HepG2 (cell line): ENCODE measurements around the gene TBC1D1. TPM values are rescaled to one million over a fixed set of nuclear protein-coding genes. Genes with fewer than 3 reads are reported as not detected.

Experiments used
- BRD4 ChIP-seq: sonication (generic); formaldehyde crosslinking; IDR thresholded peaks from 2 replicates; pipeline ENCODE4 v1.4.0; 2020; ENCODE audit warnings: missing genetic modification reagents
- CENPBD1 ChIP-seq: sonication (generic); formaldehyde crosslinking; IDR thresholded peaks from 2 replicates; pipeline ENCODE4 v1.8.0; 2022; ENCODE audit warnings: missing genetic modification reagents, low read depth, mild to moderate bottlenecking, borderline replicate concordance
- CERS6 ChIP-seq: sonication (generic); formaldehyde crosslinking; IDR thresholded peaks from 2 replicates; pipeline ENCODE4 v1.5.0; 2020; ENCODE audit warnings: missing genetic modification reagents
- HDAC6 ChIP-seq: fragments of 200-600 bp; sonication (generic); IDR thresholded peaks from 2 replicates; pipeline ENCODE4 v1.7.0; 2017; ENCODE audit warnings: mild to moderate bottlenecking, antibody characterized with exemption, low read length, low read depth
- MED8 ChIP-seq: sonication (generic); formaldehyde crosslinking; IDR thresholded peaks from 2 replicates; pipeline ENCODE4 v1.8.1; 2023; ENCODE audit warnings: mild to moderate bottlenecking, missing genetic modification reagents; ENCODE audit not compliant: insufficient replicate concordance
- MTA1 ChIP-seq: sonication (generic); formaldehyde crosslinking; IDR thresholded peaks from 2 replicates; pipeline ENCODE4 v1.4.0; 2020; ENCODE audit warnings: missing genetic modification reagents, mild to moderate bottlenecking, borderline replicate concordance
- MTERF4 ChIP-seq: sonication (generic); formaldehyde crosslinking; IDR thresholded peaks from 2 replicates; pipeline ENCODE4 v1.8.0; 2023; ENCODE audit warnings: mild to moderate bottlenecking, missing genetic modification reagents
- NR2F2 ChIP-seq: IDR thresholded peaks from 2 replicates; pipeline ENCODE4 v1.6.1; 2012; ENCODE audit warnings: low read depth, inconsistent platforms, borderline replicate concordance
- PHF8 ChIP-seq: sonication (generic); formaldehyde crosslinking; IDR thresholded peaks from 2 replicates; pipeline ENCODE4 v1.5.0; 2020; ENCODE audit warnings: missing genetic modification reagents
- TCF12 ChIP-seq, 2 experiments: fragments of 450-650 bp in 1 of 2; sonication (generic) in 1 of 2; formaldehyde crosslinking in 1 of 2; IDR thresholded peaks; 2 replicates each; pipeline versions ENCODE4 v1.6.1 to v1.8.0; 2017 to 2022; ENCODE audit warnings: antibody characterized with exemption in 1 of 2, mild to moderate bottlenecking in 1 of 2, missing genetic modification reagents in 1 of 2, moderate library complexity in 1 of 2
- UBTF ChIP-seq: sonication (generic); formaldehyde crosslinking; IDR thresholded peaks from 2 replicates; pipeline ENCODE4 v1.4.0; 2020; ENCODE audit warnings: mild to moderate bottlenecking, missing genetic modification reagents
- ZBTB21 ChIP-seq: sonication (generic); formaldehyde crosslinking; IDR thresholded peaks from 2 replicates; pipeline ENCODE4 v1.4.0; 2020; ENCODE audit warnings: missing genetic modification reagents
- ZFP37 ChIP-seq: sonication (generic); formaldehyde crosslinking; IDR thresholded peaks from 2 replicates; pipeline ENCODE4 v1.4.0; 2020; ENCODE audit warnings: missing genetic modification reagents, borderline replicate concordance
- ZFX ChIP-seq: sonication (generic); formaldehyde crosslinking; IDR thresholded peaks from 2 replicates; pipeline ENCODE4 v1.4.0; 2020; ENCODE audit warnings: mild to moderate bottlenecking, low read depth, missing genetic modification reagents, moderate library complexity
- ZMYM4 ChIP-seq: sonication (generic); formaldehyde crosslinking; IDR thresholded peaks from 2 replicates; pipeline ENCODE4 v1.8.1; 2023; ENCODE audit warnings: mild to moderate bottlenecking, missing genetic modification reagents
- ZNF350 ChIP-seq: sonication (generic); formaldehyde crosslinking; IDR thresholded peaks from 2 replicates; pipeline ENCODE4 v1.4.0; 2020; ENCODE audit warnings: mild to moderate bottlenecking, low read depth, missing genetic modification reagents, borderline replicate concordance
- ZNF687 ChIP-seq: sonication (generic); formaldehyde crosslinking; IDR thresholded peaks from 2 replicates; pipeline ENCODE4 v1.5.1; 2020; ENCODE audit warnings: mild to moderate bottlenecking, missing genetic modification reagents, moderate library complexity
- ZSCAN31 ChIP-seq: sonication (generic); formaldehyde crosslinking; IDR thresholded peaks from 2 replicates; pipeline ENCODE4 v1.5.0; 2020; ENCODE audit warnings: low read depth, mild to moderate bottlenecking, missing genetic modification reagents
- polyA plus RNA-seq, 8 experiments: library from polyadenylated mRNA; depleted of rRNA in 3 of 8; stranded (reverse) in 7 of 8; unstranded in 1 of 8; fragments of >200 nt; fragmentation: Illumina TruSeq in 4 of 8; extraction: Trizol in 4 of 8; gene quantifications; 2 replicates each; pipeline versions ENCODE4 v1.2.1 to v1.2.3, GENCODE V29; 2011 to 2016; ENCODE audit warnings: low read depth in 4 of 8, missing spikeins in 1 of 8, mixed read lengths in 1 of 8; ENCODE audit not compliant: insufficient read depth in 1 of 8
- total RNA-seq, 5 experiments: library from RNA; depleted of rRNA; stranded (reverse); fragments of >200 nt; fragmentation: Illumina TruSeq; extraction: Trizol; gene quantifications; 2 replicates each; pipeline ENCODE4 v1.2.3, GENCODE V29; 2016; ENCODE audit warnings: low read depth in 1 of 5

The TBC1D1 gene
- total and polyA plus RNA-seq, 2 of the 13 experiments (the other 11 are each of a cell fraction or from before 2014, with no cell fraction given), result 37.3 to 62.8 TPM

- TF ChIP-seq ZFP37, result no peak
- TF ChIP-seq UBTF (CRISPR knock-in tag), result peak; percentile 54; the same call in 1 of the 2 replicates
- TF ChIP-seq MTA1 (CRISPR knock-in tag), result no peak
- TF ChIP-seq CERS6 (CRISPR knock-in tag), result no peak
- peak; percentile 91 for TF ChIP-seq ZNF687 (CRISPR knock-in tag)
- TF ChIP-seq ZBTB21 (CRISPR knock-in tag), result peak; percentile 82
- TF ChIP-seq NR2F2, result peak; percentile 34; the same call in 1 of the 2 replicates
- no peak for TF ChIP-seq MTERF4 (CRISPR knock-in tag)
- TF ChIP-seq MED8 (CRISPR knock-in tag), result peak; percentile 87
- TF ChIP-seq BRD4, result peak; percentile 93
- peak; percentile 85 for TF ChIP-seq ZFX (CRISPR knock-in tag)
- 0 out of 2 replicates have a peak, but pooled peaks have one; percentile 53 for TF ChIP-seq HDAC6
- peak; percentile 89 for TF ChIP-seq ZMYM4
- TF ChIP-seq ZSCAN31 (CRISPR knock-in tag), result peak; percentile 49; the same call in 1 of the 2 replicates
- no peak for TF ChIP-seq TCF12 (IDR thresholded peaks at IDR 0.05)
- TF ChIP-seq TCF12 (CRISPR knock-in tag; IDR thresholded peaks at IDR 0.05), result peak; percentile 77; the same call in 1 of the 2 replicates
- peak; percentile 51; the same call in 1 of the 2 replicates for TF ChIP-seq ZNF350
- TF ChIP-seq CENPBD1 (CRISPR knock-in tag), result no peak
- 0 out of 2 replicates have a peak, but pooled peaks have one; percentile 22 for TF ChIP-seq PHF8 (CRISPR knock-in tag)
Observed at GRCh38 chr4:38071801-38072431, 181.0 kb downstream of the TBC1D1 start (continued).
